ENCODE results near the gene PAQR4. TPM values are rescaled to one million over a fixed set of nuclear protein-coding genes. Genes with fewer than 3 reads are reported as not detected.
A peak's percentile ranks its signal among the peaks of the same experiment; 100 is the strongest.

PAQR4 gene
- total and polyA plus RNA-seq, 2 of the 13 experiments (the other 11 are each of a cell fraction or from before 2014, with no cell fraction given) = 15.9 to 24.8 TPM

- TF ChIP-seq TFDP1 (CRISPR knock-in tag; IDR thresholded peaks at IDR 0.05; ENCODE audit: borderline replicate concordance) = peak; percentile 9; the same call in 1 of the 2 replicates
- peak; percentile 40; the same call in 1 of the 2 replicates for TF ChIP-seq POLR2AphosphoS5 (IDR thresholded peaks at IDR 0.05; ENCODE audit: low read depth, low read length)
- no peak for TF ChIP-seq NFRKB (IDR thresholded peaks at IDR 0.05)
- peak; percentile 55; the same call in 1 of the 2 replicates for TF ChIP-seq SALL2 (CRISPR knock-in tag; IDR thresholded peaks at IDR 0.05)
- peak; percentile 89 for TF ChIP-seq AGO2 (optimal IDR thresholded peaks at IDR 0.05; ENCODE audit: low read depth, low read length)
- 0 out of 2 replicates have a peak, but pooled peaks have one; percentile 27 for TF ChIP-seq MYC (CRISPR knock-in tag; IDR thresholded peaks at IDR 0.05; ENCODE audit: borderline replicate concordance)
- peak; percentile 12; the same call in 1 of the 2 replicates for TF ChIP-seq ZNF614 (CRISPR knock-in tag; IDR thresholded peaks at IDR 0.05; ENCODE audit: borderline replicate concordance)
- TF ChIP-seq KLF6 (CRISPR knock-in tag; IDR thresholded peaks at IDR 0.05) = peak; percentile 78
- 0 out of 2 replicates have a peak, but pooled peaks have one; percentile 50 for TF ChIP-seq FLYWCH1 (CRISPR knock-in tag; IDR thresholded peaks at IDR 0.05)
- peak; percentile 8; the same call in 1 of the 2 replicates for TF ChIP-seq KDM2A (CRISPR knock-in tag; IDR thresholded peaks at IDR 0.05; ENCODE audit: borderline replicate concordance, low read depth)
- 0 out of 2 replicates have a peak, but pooled peaks have one; percentile 22 for TF ChIP-seq RXRB (CRISPR knock-in tag; IDR thresholded peaks at IDR 0.05; ENCODE audit: borderline replicate concordance)
- TF ChIP-seq HNRNPL (IDR thresholded peaks at IDR 0.05; ENCODE audit: low read depth, low read length) = no peak
- TF ChIP-seq ZNF556 (CRISPR knock-in tag; IDR thresholded peaks at IDR 0.05; ENCODE audit: borderline replicate concordance) = no peak
- no peak for TF ChIP-seq JUN (CRISPR knock-in tag; IDR thresholded peaks at IDR 0.05)
- TF ChIP-seq BRD4 (CRISPR knock-in tag; IDR thresholded peaks at IDR 0.05) = no peak
- peak; percentile 58 for TF ChIP-seq ZFY (CRISPR knock-in tag; IDR thresholded peaks at IDR 0.05)
- TF ChIP-seq ARID4A (CRISPR knock-in tag; IDR thresholded peaks at IDR 0.05; ENCODE audit: borderline replicate concordance) = peak; percentile 78; the same call in 1 of the 2 replicates
- TF ChIP-seq IRF2 (CRISPR knock-in tag; IDR thresholded peaks at IDR 0.05) = no peak
- no peak for TF ChIP-seq NFE2L1 (CRISPR knock-in tag; IDR thresholded peaks at IDR 0.05; ENCODE audit: borderline replicate concordance)
- no peak for TF ChIP-seq JUNB (CRISPR knock-in tag; IDR thresholded peaks at IDR 0.05; ENCODE audit: borderline replicate concordance)
- no peak for TF ChIP-seq HDAC6 (IDR thresholded peaks at IDR 0.05; ENCODE audit: low read depth, low read length)
- TF ChIP-seq ZNF574 (CRISPR knock-in tag; IDR thresholded peaks at IDR 0.05) = peak; percentile 17; the same call in 1 of the 2 replicates
- TF ChIP-seq ZNF224 (CRISPR knock-in tag; IDR thresholded peaks at IDR 0.05) = peak; percentile 67; the same call in 1 of the 2 replicates
Observed at GRCh38 chr16:3020247-3020603, 51.1 kb downstream of the PAQR4 start, which contains the start of gene TNFRSF12A (continued).
